GM12878 (cell line): Measurements from ENCODE around the gene NAA25. TPM values are rescaled to one million over a fixed set of nuclear protein-coding genes. Genes with fewer than 3 reads are reported as not detected.

Experiments
- BRCA1 ChIP-seq: IDR thresholded peaks from 2 replicates; pipeline ENCODE4 v1.6.1; 2011; ENCODE audit warnings: low read depth, low read length, improper control_type of control experiment
- CBX5 ChIP-seq: sonication (generic); IDR thresholded peaks from 2 replicates; pipeline ENCODE4 v1.6.1; 2016; ENCODE audit warnings: low read depth, moderate library complexity, mild to moderate bottlenecking, inconsistent platforms
- CHD1 ChIP-seq: IDR thresholded peaks from 2 replicates; pipeline ENCODE4 v1.6.1; 2012; ENCODE audit warnings: low read depth, low read length, improper control_type of control experiment
- CUX1 ChIP-seq: IDR thresholded peaks from 2 replicates; pipeline ENCODE4 v1.6.1; 2012; ENCODE audit warnings: improper control_type of control experiment, low read depth, low read length; ENCODE audit not compliant: insufficient replicate concordance
- DPF2 ChIP-seq: fragments of 450-650 bp; IDR thresholded peaks from 2 replicates; pipeline ENCODE4 v1.6.1; 2017; ENCODE audit warnings: mild to moderate bottlenecking
- E2F4 ChIP-seq: IDR thresholded peaks from 2 replicates; pipeline ENCODE4 v1.6.1; 2012; ENCODE audit warnings: low read depth, low read length, improper control_type of control experiment
- ELK1 ChIP-seq: IDR thresholded peaks from 2 replicates; pipeline ENCODE4 v1.6.1; 2012; ENCODE audit warnings: low read depth, low read length, improper control_type of control experiment
- IKZF1 ChIP-seq: fragments of 450-650 bp; conservative IDR thresholded peaks from 2 replicates; pipeline ENCODE4 v1.6.1; 2017; ENCODE audit warnings: antibody characterized with exemption, mild to moderate bottlenecking
- IKZF2 ChIP-seq, 2 experiments: fragments of 450-650 bp; IDR thresholded peaks; 2 replicates each; pipeline ENCODE4 v1.6.1; 2017; ENCODE audit warnings: mild to moderate bottlenecking in 2 of 2, moderate library complexity in 2 of 2
- MEF2A ChIP-seq: IDR thresholded peaks from 2 replicates; pipeline ENCODE4 v1.6.1; 2011; ENCODE audit warnings: low read depth, mild to moderate bottlenecking, low read length, moderate library complexity; ENCODE audit not compliant: insufficient read depth
- NR2C1 ChIP-seq: fragments of 450-650 bp; IDR thresholded peaks from 2 replicates; pipeline ENCODE4 v1.6.1; 2017; ENCODE audit warnings: antibody characterized with exemption, mild to moderate bottlenecking, moderate library complexity
- NR2C2 ChIP-seq: IDR thresholded peaks from 2 replicates; pipeline ENCODE4 v1.6.1; 2011; ENCODE audit warnings: borderline replicate concordance, low read depth; ENCODE audit not compliant: control insufficient read depth, insufficient read length
- NR2F1 ChIP-seq: fragments of 450-650 bp; conservative IDR thresholded peaks from 2 replicates; pipeline ENCODE4 v1.6.1; 2017; ENCODE audit warnings: mild to moderate bottlenecking
- POLR2AphosphoS2 ChIP-seq: IDR thresholded peaks from 2 replicates; pipeline ENCODE4 v1.6.1; 2011; ENCODE audit warnings: low read depth, mild to moderate bottlenecking, low read length, improper control_type of control experiment, moderate library complexity
- RAD51 ChIP-seq: fragments of 450-650 bp; IDR thresholded peaks from 2 replicates; pipeline ENCODE4 v1.6.1; 2016; ENCODE audit warnings: moderate library complexity, mild to moderate bottlenecking, inconsistent platforms
- SPI1 ChIP-seq: IDR thresholded peaks from 2 replicates; pipeline ENCODE4 v1.6.1; 2011; ENCODE audit warnings: low read depth, mild to moderate bottlenecking, low read length, moderate library complexity, borderline replicate concordance; ENCODE audit not compliant: insufficient read depth
- SREBF1 ChIP-seq: IDR thresholded peaks from 2 replicates; pipeline ENCODE4 v1.6.1; 2012; ENCODE audit warnings: mild to moderate bottlenecking, low read length
- TAF1 ChIP-seq: IDR thresholded peaks from 2 replicates; pipeline ENCODE4 v1.6.1; 2011; ENCODE audit warnings: mild to moderate bottlenecking, low read depth, low read length, borderline replicate concordance
- ZBED1 ChIP-seq: IDR thresholded peaks from 2 replicates; pipeline ENCODE4 v1.6.1; 2016; ENCODE audit warnings: borderline replicate concordance
- ZNF622 ChIP-seq: fragments of 450-650 bp; IDR thresholded peaks from 2 replicates; pipeline ENCODE4 v1.6.1; 2017; ENCODE audit warnings: mild to moderate bottlenecking, inconsistent platforms
- polyA plus RNA-seq, 11 experiments: library from polyadenylated mRNA; depleted of rRNA in 4 of 11; unstranded in 6 of 11; stranded (reverse) in 5 of 11; fragments of >200 nt; fragmentation: Nextera tagmentation in 4 of 11; fragmentation: Illumina TruSeq in 1 of 11; extraction: Ambion mirVana in 4 of 11; extraction: Trizol in 1 of 11; gene quantifications; 1 replicate in 1 of 11; 2 replicates in 10 of 11; pipeline versions ENCODE4 v1.2.1 to v1.2.3, GENCODE V29; 2011 to 2016; ENCODE audit warnings: inconsistent platforms in 2 of 11, missing spikeins in 2 of 11, low read depth in 1 of 11
- total RNA-seq, 4 experiments: library from RNA; depleted of rRNA in 3 of 4; stranded (reverse); fragments of >200 nt in 3 of 4; fragmentation: Illumina TruSeq in 1 of 4; extraction: Trizol in 1 of 4; gene quantifications; 2 replicates each; pipeline versions ENCODE4 v1.2.1 to v1.2.3, GENCODE V29; 2013 to 2021

Gene NAA25
- total and polyA plus RNA-seq, 10 of the 15 experiments (the other 5 are each of a cell fraction or from before 2014, with no cell fraction given), result 15.0 to 39.2 (median 29.4) TPM

GRCh38 chr12:112012775-112013600 lies 95.6 kb downstream of the NAA25 start, which contains the start of the genes ERP29 and TMEM116 (continued):
- TF ChIP-seq CUX1, result no peak
- TF ChIP-seq ELK1, result 0 out of 2 replicates have a peak, but pooled peaks have one; percentile 15
- TF ChIP-seq BRCA1, result no peak
- no peak for TF ChIP-seq ZNF622
- 0 out of 2 replicates have a peak, but pooled peaks have one; percentile 1 for TF ChIP-seq CHD1
- TF ChIP-seq NR2C2, result no peak
- no peak for TF ChIP-seq NR2F1
- TF ChIP-seq MEF2A, result no peak
- no peak for TF ChIP-seq CBX5
- TF ChIP-seq IKZF1, result 0 out of 2 replicates have a peak, but pooled peaks have one; percentile 44
- TF ChIP-seq IKZF2 (IDR thresholded peaks at IDR 0.05), result 0 out of 4 replicates have a peak, but pooled peaks of 1 of the 2 experiments have one; percentile 24
- TF ChIP-seq ZBED1, result no peak
- TF ChIP-seq SPI1, result peak; percentile 56; the same call in 1 of the 2 replicates
- peak; percentile 16; the same call in 1 of the 2 replicates for TF ChIP-seq DPF2
- TF ChIP-seq TAF1, result peak; percentile 81
- peak; percentile 80 for TF ChIP-seq E2F4
- no peak for TF ChIP-seq NR2C1
- TF ChIP-seq SREBF1, result no peak; the same call in 1 of the 2 replicates
- TF ChIP-seq POLR2AphosphoS2, result peak; percentile 94
- TF ChIP-seq RAD51, result peak; percentile 100
